SH-SY5Y (cell line): Measurements from ENCODE around the gene GUSB.

ENCODE experiments used
- GATA2 ChIP-seq: IDR thresholded peaks from 2 replicates; pipeline ENCODE4 v1.6.1; 2011; ENCODE audit warnings: mild to moderate bottlenecking, low read depth, low read length
- GATA3 ChIP-seq: IDR thresholded peaks from 2 replicates; pipeline ENCODE4 v1.6.1; 2011; ENCODE audit warnings: low read depth, mild to moderate bottlenecking, low read length, moderate library complexity

DNA sequence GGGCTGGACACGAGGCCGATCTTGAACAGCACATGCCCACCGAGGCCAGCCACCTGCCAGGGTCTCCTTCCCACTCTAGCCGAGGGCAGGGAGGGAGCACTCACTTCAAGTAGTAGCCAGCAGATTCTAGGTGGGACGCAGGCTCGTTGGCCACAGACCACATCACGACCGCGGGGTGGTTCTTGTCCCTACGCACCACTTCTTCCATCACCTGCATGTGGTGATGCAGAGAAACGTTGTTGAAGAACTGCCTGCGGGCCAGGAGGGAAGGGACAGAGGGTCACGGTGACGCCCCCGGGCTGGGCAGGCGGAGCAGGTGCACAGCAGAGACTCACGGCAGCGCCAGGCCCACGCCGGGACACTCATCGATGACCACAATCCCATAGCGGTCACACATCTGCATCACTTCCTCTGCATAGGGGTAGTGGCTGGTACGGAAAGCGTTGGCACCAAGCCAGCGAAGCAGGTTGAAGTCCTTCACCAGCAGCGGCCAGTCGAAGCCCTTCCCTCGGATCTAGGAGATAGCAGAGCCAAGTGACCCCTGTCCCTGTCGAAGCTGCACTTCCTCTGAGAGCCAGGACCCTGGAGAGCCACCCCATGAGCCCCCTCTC, 7.7 kb downstream of the GUSB start:
- TF ChIP-seq GATA2 = no peak
- TF ChIP-seq GATA3 = no peak
